GM21423 (cell line): ENCODE results near the gene ETV3L.
"Not testable (repeated sequence)": the region's sequence is repeated elsewhere in the genome, so short reads cannot be mapped to it uniquely, and the experiment has no call there.

ENCODE experiments used
- ATAC-seq: cut with Tn5 transposase; IDR thresholded peaks from one replicate; pipeline ENCODE4 v1.9.1; 2021; ENCODE audit warnings: mild to moderate bottlenecking, moderate library complexity; ENCODE audit not compliant: unreplicated experiment

The ETV3L gene

DNA sequence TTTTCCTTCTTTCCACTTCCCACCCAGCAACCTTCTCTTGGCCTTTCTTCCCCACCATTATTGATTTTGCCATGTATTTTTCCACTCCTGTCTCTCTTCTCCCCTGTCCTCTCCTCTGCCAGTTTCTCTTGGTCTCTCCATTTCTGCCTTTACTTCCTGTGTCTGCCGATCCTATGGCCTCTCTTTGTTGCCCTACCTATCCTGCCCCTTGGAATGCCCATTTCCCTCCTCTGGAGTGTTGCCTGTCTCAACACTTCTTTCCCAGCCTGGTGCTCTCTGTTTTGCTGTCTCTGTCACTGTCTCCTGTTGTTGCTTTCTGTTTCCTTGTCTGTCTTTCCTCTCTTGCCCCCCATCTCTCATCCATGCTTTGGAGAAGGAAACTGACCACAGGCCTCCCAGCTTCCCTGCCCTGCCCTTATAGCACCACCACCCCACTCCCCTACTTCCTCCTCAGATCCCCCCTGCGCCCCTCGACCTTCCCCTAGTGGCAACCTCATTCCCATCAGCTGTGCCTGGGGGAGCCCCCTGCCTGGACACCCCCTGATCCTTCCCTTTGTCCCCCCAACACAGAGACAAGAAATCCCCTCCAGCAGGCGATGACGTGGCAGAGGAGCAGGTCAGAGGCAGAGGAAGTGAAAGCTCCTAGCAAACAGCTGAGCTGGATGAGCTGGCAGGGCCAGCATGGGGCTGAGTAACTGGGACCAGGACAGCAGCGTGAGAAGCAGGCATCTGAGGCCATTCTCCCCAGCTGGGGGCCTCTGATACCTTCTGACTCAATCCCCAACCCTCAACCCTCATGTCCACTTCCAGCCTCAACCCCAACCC lies 6.6 kb upstream of the ETV3L start:
- peak; percentile 86 for ATAC-seq

DNA sequence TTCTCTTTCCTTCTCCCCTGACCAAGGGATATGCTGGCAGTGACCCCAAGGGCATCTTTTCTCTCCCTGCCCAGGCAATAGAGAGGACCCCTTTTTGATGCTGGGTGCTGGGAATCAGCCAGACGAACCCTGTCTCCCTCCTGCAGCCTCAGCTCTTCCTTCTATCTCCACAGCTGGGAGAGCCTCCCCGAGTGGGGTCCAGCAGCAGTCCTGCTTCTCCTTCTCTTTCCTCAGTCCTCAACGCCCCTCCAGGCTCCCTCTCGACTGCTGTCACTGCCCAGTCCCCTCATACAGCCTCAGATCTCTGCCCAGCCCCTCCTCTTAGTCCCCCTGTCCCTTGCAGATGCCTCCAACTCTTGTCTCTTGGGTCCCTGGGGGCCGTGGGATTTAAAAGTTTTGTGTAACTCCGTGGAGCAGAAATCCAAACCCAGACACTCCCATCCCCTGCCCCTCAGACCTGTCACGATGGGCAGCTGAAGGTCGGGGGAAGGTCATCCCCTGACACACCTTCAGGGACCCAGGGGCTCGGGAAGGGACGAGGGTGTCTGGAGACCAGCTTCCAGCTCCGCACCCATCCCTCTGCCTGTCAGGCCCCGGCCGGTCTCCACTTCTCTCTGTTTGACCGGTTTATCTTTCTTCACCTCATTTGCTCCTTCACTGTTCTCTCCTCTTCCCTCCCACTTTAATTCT lies 5.8 kb upstream of the ETV3L start:
- ATAC-seq = no peak

DNA sequence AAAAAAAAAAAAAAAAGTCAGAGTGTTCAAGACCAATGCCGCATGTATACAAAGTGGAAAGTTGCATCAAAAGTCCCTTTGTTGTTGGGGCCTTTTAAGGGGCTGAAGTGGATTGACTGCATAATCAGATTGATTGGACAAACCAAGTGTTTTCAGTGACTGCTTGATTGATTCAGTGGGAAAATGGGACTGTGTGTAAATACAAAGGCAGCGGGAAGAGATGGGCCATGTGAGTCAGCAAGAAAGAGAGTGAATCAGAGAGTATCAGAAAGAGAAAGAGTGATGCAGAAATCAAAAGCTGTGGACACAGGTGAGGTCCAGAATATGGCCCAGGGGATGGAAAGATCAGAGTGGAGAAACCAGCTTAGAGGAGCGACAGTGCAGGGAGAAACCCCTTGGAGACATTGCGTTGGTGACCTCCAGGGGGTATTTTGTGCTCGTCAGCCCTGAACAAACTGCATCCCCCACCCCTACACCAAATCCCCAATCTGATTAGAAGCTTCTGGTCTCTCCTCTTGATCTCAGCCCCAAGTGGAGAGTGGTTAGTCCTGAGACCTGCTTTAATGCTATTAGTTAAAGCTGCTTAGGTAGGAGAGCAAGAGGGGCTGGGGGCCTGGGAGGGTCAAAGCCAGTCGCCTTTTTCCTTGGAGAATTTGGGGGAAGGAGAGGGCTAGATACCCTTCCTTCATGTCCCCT lies 5.1 kb upstream of the ETV3L start:
- no peak for ATAC-seq

DNA sequence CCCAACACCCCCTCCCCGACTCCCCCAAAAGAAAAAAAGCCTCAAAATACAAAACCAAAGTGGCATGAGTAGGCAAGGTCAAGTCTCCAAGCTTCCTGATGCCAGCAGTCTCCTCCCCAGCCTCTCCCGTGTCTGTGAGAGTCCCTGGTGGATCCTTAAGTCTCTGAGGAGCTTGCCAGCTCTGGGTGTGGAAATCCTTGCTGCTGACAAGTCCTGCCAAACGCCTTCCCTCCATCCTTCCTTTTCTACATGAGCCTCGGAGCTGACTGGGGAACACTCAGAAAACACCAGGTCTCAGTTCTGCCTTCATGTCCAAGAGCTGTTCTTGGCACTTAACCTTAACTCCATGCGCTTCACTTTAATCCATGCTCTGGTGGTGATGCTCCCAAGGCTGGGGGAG lies 3.7 kb upstream of the ETV3L start:
- no peak for ATAC-seq

DNA sequence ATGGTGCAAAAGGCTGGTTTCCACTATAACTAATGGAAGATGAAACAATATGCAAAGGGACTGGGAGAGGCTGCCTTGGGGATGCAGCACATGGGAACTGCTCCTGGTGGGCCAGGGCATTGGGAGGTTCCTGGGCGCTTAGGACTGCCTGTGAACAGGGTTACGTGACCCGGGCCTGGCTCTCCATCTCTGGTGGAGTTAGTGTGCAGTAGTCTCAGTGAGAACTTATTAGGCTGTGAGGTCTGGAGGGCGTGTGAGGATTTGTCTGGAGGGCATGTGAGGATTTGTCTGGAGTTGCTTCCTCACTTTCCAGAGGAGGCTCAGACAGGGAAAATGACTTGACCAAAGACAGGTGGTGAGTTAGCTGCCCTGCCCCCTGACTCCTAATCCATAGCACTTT lies 1.5 kb upstream of the ETV3L start:
- ATAC-seq = no peak

DNA sequence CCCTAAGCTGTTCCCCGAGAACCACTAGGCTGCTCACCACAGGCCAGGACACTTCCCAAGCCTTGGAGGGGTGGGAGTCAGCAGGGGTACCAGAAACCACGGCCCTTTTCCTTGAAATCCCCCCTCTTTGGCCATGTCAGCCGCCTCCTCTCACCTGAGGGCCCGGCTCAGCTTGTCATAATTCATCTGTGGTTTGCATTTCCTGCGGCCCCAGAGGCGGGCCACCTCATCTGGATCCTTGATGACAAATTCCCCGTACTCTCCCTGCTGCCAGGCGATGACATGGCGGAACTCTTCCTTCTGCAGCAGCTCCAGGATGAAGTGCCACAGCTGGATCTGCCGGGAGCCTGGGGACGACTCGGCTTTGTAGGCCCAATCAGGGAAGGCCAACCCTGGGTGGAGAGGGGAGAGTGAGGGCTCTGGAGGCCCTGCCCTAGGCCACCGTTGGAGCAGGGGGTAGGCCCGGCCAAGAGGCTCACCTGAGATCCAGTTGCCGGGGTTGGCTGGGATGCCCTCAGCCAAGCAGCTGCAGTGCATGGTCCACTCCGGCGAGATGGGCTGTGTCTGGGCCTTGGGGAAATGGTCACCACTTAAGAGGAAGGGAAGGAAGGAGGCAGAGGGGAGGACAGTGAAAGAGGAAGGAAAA lies 498 bp downstream of the ETV3L start:
- ATAC-seq = not testable (repeated sequence)

DNA sequence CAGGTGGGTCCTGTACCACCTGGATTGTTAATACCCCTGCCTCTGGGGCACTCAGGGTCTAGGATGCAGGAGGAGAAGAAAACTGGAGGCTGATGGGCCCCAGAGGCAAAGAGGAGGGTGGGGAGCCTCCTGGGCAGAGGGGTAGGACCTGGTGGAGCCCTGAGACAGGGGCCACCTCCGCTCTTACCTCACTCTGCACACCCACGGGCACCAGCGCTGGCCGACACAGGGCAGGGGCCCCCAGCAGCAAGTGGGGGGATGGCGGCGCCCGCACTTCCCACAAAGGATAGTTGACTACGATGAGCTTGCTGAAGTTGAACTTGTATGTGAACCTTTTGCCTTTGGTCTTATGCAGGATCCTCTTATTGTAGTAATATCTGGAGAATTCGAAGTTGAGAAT lies 1.1 kb downstream of the ETV3L start:
- ATAC-seq = no peak

DNA sequence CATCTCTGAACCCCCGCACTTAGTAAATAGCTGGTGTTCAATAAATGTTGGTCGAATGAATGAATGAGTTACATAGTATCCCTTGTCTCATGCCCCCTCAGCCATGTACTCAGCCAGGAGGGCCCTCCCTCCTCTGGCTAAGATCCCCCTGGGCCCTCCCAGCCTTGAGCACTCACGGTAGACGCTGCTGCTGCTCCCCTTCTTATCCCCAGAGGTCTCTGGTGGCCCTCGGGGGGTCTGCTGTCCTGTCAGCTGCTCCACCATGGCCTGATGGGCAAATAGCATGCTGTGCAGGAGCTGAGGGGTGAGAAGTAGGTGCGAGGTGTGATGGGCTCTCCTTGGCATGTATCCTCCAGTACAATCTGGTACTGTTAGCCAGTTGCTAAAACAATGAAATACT lies 1.9 kb downstream of the ETV3L start:
- ATAC-seq = no peak

DNA sequence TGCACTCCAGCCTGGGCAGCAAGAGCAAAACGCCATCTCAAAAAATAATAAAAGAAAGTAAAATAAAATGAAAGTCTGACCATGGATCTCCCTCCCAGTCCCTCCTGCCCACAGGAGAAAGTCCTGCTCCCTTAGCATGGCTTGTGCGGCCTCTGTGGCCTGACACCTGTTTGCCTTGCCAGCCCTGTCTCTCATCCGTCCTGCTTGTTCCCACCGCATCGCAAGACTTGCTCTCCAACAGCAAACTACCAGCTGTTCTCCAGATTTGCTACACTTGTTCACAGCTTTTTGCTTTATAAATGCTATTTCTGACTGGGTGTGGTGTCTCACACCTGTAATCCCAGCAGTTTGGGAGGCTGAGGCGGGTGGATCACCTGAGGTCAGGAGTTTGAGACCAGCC lies 2.7 kb downstream of the ETV3L start:
- ATAC-seq = no peak

DNA sequence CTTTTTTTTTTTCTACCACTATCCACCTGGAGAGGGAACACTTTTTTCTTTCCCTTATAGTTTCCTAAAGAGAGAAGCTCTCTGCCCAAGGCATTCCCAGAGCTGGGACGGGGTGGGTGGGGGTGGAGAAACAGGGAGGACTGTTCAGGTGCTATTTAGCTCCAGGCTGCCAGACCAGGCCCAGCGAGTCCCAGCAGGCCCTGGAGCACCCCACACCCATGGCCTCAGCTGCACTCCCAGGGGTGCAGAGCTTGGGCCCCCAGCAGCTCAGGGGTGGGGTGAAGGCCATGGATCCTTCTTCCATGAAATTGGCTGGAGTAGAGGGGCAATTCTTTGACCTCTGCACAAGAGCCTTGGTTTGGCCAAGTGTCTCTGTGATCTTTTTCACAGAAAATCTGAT lies 4.1 kb downstream of the ETV3L start:
- no peak for ATAC-seq

DNA sequence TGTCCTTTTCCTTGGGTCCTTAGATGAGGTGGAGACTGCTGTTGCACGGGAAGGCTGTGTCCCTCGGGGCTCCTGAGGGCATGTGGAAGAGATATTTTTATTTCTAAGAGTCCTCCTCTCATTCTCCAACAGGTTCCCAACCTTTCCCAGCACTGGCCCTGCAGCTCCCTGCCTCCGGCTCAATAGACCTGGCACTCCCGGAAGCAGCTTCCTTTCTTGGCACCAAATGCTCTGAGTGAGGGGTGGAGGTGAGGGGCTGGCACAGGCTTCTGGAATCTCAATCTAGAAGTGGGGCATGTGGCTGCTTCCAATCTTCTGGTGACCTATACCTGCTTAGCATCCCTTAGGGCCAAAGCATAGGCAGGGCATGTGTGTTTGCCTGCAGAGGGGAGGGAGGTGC lies 4.5 kb downstream of the ETV3L start:
- ATAC-seq = no peak

DNA sequence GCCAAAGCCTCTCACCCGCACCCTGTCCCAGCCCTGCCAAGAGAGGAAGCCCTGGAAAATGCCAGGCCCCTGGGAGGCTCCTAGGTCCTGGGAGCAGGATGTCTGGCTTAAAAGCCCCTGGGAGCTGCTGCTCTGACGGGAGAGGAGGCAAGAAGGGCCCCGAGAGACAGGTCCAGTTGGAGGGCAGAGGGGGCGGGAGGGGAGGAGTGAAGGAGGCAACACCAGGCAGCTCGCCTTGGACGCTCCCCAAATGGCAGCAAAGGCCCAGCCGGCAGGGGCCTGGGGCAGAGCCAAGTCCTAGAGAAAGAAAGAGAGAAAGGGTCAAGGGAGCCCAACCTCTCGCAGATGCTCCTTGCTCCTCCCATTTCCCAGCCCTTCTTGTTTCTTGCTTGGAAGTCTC lies 6.8 kb downstream of the ETV3L start:
- no peak for ATAC-seq

DNA sequence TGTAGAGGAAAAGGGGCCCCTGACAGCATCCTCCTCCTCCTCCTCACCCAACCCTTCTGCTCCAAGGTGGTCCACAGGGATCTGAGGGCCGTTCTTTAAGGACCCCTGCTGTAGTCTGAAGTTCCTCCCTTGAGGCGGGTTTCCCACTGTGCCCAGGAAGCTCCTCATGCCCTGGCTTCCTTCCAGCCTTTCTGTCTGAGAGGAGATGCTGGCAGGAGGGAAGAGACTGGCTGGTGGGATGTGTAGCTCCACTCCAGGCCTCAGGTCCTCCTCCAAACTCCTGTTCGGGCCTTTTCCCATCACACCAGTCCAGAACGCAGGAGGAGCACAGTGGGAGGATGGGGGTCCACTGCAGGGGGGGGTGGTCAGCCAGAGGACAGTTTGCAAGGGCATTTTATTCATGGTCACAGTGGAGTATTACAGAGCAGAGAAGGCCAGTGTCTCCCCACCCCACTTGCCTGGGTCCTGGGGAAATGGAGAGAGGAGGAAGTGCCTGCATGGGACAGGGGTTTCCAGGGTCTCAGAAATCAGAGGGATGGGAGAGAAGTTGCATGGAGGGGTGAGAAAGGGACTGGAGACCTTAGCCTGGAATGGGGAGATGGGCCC lies 7.8 kb downstream of the ETV3L start:
- ATAC-seq = no peak

DNA sequence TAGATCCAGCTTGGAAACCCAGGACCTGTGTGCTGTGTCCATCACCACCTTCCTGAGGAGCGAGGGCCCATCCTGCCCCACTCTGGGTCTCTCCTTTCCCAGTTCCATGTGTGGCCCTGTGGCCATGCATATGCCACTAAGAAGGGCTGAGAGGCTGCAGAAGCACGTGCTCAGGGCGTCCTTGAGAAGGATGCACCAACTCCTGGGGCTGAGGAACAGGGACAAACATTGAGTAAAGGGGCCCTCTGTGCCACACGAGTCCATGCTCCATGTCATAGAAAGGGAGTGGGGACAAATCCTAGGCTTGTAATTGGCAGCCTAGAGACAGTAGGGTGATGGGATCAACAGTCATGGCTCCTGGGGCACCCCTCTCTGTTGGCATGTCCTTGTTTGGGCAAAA lies 8.4 kb downstream of the ETV3L start:
- ATAC-seq = no peak

DNA sequence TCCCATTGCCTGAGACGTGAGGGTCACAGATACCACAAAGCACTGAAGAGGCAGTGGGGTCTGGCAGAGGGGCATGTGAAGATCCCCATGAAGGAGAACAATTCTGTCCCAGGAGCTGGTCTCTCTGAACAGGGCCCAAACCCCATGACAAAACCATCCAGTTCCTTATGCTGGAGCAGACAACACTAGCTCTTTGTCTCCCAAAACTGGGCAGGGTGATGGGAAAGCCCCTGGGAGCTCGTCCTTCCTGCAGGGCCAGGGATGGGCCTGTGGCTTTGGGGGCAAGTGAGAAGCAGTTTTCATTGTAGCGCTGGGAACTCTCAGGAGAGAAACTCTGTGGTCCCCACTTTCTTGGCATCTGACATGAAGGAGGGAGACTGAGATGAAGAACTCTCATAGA lies 8.8 kb downstream of the ETV3L start:
- ATAC-seq = no peak

DNA sequence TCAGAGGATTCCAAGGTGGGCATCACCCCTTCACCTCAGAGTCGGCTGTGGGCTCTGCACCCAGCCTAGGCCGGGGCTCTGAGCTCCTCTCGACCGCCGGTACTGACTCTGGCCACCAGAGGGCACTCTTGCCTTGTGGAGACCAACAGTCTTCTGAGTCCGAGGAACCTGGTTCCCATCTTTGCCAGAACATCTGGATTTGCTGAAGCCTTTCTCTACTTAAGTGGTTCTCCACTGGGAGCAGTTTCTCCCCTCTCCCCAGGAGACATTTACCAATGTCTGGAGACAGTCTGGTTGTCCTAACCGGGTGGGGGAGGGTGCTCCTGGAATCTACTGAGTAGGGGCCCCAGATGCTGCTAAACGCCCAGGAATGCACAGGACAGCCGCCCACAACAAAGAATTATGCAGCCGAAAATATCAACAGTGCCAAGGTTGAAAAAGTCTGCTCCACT lies 9.4 kb downstream of the ETV3L start:
- no peak for ATAC-seq

DNA sequence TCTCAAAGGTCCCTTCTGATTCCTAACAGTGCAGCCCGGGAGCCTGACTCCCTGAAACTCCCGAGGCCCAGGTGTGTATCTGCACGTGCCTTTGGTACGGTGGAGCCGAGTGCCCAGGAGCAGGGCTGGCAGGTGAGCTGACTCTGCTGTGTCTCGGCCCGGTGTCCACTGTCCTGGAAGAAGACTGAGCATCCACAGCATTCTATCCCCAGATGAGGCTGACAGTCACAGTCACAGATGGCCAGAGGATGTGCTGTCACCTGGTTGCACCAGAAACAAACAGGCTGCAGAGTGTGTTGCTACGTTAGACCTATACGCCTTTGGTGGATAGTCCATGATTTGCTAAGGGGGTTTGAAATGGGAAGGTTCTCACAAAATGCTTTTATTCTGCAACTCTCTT lies 9.8 kb downstream of the ETV3L start:
- ATAC-seq = no peak

DNA sequence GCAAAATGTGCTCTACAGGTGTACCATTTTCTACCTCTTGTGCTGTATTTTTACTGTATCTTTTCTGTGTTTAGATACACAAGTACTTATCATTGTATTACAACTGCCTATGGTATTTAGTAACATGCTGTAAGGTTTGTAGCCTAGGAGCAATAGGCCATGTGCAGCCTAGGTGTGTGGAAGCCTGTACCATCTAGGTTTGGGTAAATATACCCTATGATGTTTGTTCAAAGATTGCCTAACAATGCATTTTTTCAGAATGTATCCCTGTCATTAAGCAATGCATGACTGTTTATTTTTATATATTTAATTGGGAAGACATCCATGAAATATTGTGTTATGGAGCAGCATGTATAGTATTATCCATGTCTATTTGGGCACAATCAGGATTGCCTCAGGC lies 11.0 kb downstream of the ETV3L start:
- ATAC-seq = no peak

DNA sequence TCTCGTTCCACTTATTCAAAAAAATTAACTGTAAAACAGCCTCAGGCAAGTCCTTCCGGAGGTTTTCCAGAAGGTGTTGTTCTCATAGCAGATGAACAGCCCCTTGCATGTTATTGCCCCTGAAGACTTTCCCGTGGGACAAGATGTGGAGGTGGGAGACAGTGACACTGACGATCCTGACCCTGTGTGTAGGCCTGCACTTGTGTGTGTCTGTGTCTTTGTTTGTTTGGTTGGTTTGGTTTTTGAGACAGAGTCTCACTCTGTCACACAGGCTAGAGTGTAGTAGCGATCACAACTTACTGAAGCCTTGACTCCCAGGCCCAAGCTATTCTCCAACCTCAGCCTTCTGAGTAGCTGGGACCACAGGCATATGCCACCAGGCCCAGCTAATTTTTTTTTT lies 12.6 kb downstream of the ETV3L start:
- no peak for ATAC-seq

DNA sequence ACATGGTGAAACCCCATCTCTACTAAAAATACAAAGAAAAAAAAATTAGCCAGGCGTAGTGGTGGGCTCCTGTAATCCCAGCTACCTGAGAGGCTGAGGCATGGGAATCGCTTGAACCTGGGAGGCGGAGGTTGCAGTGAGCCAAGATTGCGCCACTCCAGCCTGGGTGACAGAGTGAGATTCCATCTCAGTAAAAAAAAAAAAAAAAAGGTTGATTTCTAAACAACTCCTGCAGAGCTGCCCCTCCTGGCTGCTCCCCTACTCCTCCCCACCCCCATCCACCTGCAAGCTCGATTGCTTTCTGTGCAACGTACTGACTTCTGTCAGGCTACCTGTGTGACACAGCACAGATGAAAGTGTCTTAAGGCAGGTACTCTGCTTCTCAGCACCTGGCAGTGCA lies 13.3 kb downstream of the ETV3L start:
- ATAC-seq = no peak

DNA sequence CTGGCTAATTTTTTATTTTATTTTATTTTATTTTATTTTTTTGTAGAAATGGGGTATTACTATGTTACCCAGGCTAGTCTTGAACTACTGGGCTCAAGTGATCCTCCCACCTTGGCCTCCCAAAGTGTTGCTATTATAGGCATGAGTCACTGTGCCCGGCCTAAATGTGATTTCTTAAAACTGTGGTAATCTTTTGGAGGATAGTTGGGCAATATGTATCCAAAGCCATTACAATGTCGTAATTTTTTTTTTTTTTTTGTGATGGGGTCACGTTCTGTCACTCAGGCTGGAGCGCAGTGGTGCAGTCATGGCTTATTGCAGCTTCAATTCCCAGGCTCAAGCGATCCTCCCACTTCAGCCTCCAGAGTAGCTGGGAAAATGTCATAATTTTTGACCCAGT lies 14.2 kb downstream of the ETV3L start:
- no peak for ATAC-seq
